AG09309 (cell line): Measurements from ENCODE around the gene LRMDA.
A peak's percentile ranks its signal among the peaks of the same experiment; 100 is the strongest.

Experiments used
- DNase-seq: peaks from one replicate; pipeline ENCODE4 v3.0.0-alpha.2; 2010; ENCODE audit warnings: low read depth
- H3K4me3 ChIP-seq: 2 replicates; pipeline ENCODE4 v1.5.1; 2011; ENCODE audit warnings: mild to moderate bottlenecking, low read depth, low read length, moderate library complexity; ENCODE audit not compliant: control insufficient read depth
- CTCF ChIP-seq: IDR thresholded peaks from 2 replicates; pipeline ENCODE4 v1.5.1; 2011; ENCODE audit warnings: mild to moderate bottlenecking, low read depth, low read length, inconsistent platforms; ENCODE audit not compliant: insufficient read depth, control insufficient read depth; ENCODE audit errors: missing control alignments

Gene LRMDA

GRCh38 chr10:76301950-76302349 is 870.5 kb downstream of the LRMDA start:
- no peak for DNase-seq
- no peak for TF ChIP-seq CTCF
- no peak overlapping the region for H3K4me3 ChIP-seq

- no peak overlapping the region for H3K4me3 ChIP-seq
- no peak for TF ChIP-seq CTCF
- DNase-seq = no peak
Observed at GRCh38 chr10:76302481-76302880, 871.1 kb downstream of the LRMDA start.

- H3K4me3 ChIP-seq = no peak overlapping the region
- no peak for DNase-seq
- no peak for TF ChIP-seq CTCF
Observed at GRCh38 chr10:76302961-76303630, 871.7 kb downstream of the LRMDA start.

- peak; percentile 47 for DNase-seq
- peak; percentile 58 for TF ChIP-seq CTCF
- no peak overlapping the region for H3K4me3 ChIP-seq
Observed at GRCh38 chr10:76303682-76304316, 872.4 kb downstream of the LRMDA start.

- no peak for TF ChIP-seq CTCF
- no peak overlapping the region for H3K4me3 ChIP-seq
- DNase-seq = no peak
Observed at GRCh38 chr10:76305930-76306615, 874.6 kb downstream of the LRMDA start.

- TF ChIP-seq CTCF = no peak
- no peak overlapping the region for H3K4me3 ChIP-seq
- peak; percentile 67 for DNase-seq
Observed at GRCh38 chr10:76306856-76307255, 875.4 kb downstream of the LRMDA start.
